Measurements from ENCODE around the gene ELMO1. TPM values are rescaled to one million over a fixed set of nuclear protein-coding genes. Genes with fewer than 3 reads are reported as not detected.
A peak's percentile ranks its signal among the peaks of the same experiment; 100 is the strongest.

Gene ELMO1
- total and polyA plus RNA-seq, 2 of the 13 experiments (the other 11 are each of a cell fraction or from before 2014, with no cell fraction given) = 0.11 to 0.17 TPM

GRCh38 chr7:36945612-36946400 lies 502.9 kb downstream of the ELMO1 start (continued):
- TF ChIP-seq ZNF18 (CRISPR knock-in tag; IDR thresholded peaks at IDR 0.05; ENCODE audit: insufficient replicate concordance) = peak; percentile 44
- peak; percentile 61; the same call in 1 of the 2 replicates for TF ChIP-seq CBX5 (CRISPR knock-in tag; IDR thresholded peaks at IDR 0.05; ENCODE audit: borderline replicate concordance)
- peak; percentile 63 for TF ChIP-seq SOX13 (IDR thresholded peaks at IDR 0.05)
- no peak; a peak in 2 of 4 replicates for TF ChIP-seq SOX13 (CRISPR knock-in tag; conservative IDR thresholded peaks at IDR 0.05 in 1 of 2, IDR thresholded peaks at IDR 0.05 in 1 of 2)
- TF ChIP-seq PHF5A (CRISPR knock-in tag; IDR thresholded peaks at IDR 0.05; ENCODE audit: low read depth, unreplicated experiment) = no peak
- no peak for TF ChIP-seq MATR3 (CRISPR knock-in tag; IDR thresholded peaks at IDR 0.05)
- TF ChIP-seq ERF (CRISPR knock-in tag; IDR thresholded peaks at IDR 0.05) = peak; percentile 81
- TF ChIP-seq PRMT3 (CRISPR knock-in tag; IDR thresholded peaks at IDR 0.05; ENCODE audit: borderline replicate concordance, low read depth) = no peak
- peak; percentile 22; the same call in 1 of the 2 replicates for TF ChIP-seq RFXAP (CRISPR knock-in tag; IDR thresholded peaks at IDR 0.05; ENCODE audit: borderline replicate concordance)
- TF ChIP-seq SNAPC2 (CRISPR knock-in tag; IDR thresholded peaks at IDR 0.05) = peak; percentile 48; the same call in 1 of the 2 replicates
- TF ChIP-seq FLYWCH1 (CRISPR knock-in tag; IDR thresholded peaks at IDR 0.05) = no peak
- TF ChIP-seq ZNF652 (CRISPR knock-in tag; IDR thresholded peaks at IDR 0.05; ENCODE audit: borderline replicate concordance, low read depth) = peak; percentile 9; the same call in 1 of the 2 replicates
- TF ChIP-seq ZNF343 (CRISPR knock-in tag; IDR thresholded peaks at IDR 0.05) = no peak
- TF ChIP-seq JDP2 (CRISPR knock-in tag; IDR thresholded peaks at IDR 0.05; ENCODE audit: borderline replicate concordance) = no peak
- TF ChIP-seq EHMT2 (IDR thresholded peaks at IDR 0.05; ENCODE audit: borderline replicate concordance, low read depth, low read length) = no peak
- TF ChIP-seq ZFP36 (IDR thresholded peaks at IDR 0.05; ENCODE audit: borderline replicate concordance, low read depth, low read length, partially characterized antibody) = peak; percentile 60
- peak; percentile 72; the same call in 1 of the 2 replicates for TF ChIP-seq GATA4 (IDR thresholded peaks at IDR 0.05; ENCODE audit: borderline replicate concordance, low read depth)
- no peak for TF ChIP-seq FUBP1 (CRISPR knock-in tag; IDR thresholded peaks at IDR 0.05; ENCODE audit: borderline replicate concordance)
- no peak for TF ChIP-seq ZNF790 (CRISPR knock-in tag; IDR thresholded peaks at IDR 0.05; ENCODE audit: borderline replicate concordance)
- peak; percentile 86; the same call in 1 of the 2 replicates for TF ChIP-seq ZNF878 (CRISPR knock-in tag; IDR thresholded peaks at IDR 0.05)
- no peak; the same call in 2 of the 3 replicates for TF ChIP-seq MXI1 (IDR thresholded peaks at IDR 0.05; ENCODE audit: borderline replicate concordance, low read depth, low read length)
- TF ChIP-seq THRA (CRISPR knock-in tag; IDR thresholded peaks at IDR 0.05; ENCODE audit: borderline replicate concordance) = peak; percentile 89

Measured in HepG2 (cell line).